ENCODE measurements around the gene ATP1A1.

ATP1A1 gene

DNA sequence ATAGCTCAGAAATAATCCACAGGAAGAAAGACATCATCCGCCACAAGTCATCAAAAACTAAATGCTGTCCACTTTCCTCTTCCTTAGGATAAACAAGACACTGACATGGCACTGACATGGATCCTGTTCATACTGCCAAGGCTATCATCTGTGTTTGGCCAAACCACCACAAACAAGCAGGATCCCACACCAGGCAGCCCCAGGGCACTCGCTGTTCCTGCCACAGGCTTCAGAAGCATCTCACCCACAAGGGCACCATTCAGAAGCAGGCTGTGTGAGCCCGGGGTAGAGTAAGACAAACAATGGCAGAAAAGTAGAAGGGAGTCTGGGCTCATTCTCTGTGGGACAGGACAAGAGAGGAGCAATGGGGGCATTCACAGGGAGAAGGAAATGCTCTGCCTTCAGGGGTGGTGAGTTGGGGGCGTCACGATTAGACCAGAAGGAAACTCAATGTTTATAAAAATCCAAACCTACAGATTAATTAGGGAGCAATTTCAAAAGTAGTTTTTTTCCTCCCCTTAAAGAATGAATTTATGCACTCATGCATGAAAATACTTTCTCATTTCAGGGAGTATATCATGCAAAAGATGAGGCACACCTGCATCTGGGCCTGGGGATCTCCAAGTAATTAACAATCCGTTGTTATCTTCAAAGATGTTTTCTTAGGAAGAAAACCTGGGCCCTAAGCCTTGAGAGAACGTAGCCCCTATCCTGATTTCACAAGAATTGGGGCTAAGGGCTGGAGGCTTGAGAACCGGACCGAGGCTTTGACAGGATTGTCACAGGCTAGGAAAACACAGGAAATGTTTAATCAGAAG, 43.3 kb upstream of the ATP1A1 start:
- TF ChIP-seq, protein P1, sequence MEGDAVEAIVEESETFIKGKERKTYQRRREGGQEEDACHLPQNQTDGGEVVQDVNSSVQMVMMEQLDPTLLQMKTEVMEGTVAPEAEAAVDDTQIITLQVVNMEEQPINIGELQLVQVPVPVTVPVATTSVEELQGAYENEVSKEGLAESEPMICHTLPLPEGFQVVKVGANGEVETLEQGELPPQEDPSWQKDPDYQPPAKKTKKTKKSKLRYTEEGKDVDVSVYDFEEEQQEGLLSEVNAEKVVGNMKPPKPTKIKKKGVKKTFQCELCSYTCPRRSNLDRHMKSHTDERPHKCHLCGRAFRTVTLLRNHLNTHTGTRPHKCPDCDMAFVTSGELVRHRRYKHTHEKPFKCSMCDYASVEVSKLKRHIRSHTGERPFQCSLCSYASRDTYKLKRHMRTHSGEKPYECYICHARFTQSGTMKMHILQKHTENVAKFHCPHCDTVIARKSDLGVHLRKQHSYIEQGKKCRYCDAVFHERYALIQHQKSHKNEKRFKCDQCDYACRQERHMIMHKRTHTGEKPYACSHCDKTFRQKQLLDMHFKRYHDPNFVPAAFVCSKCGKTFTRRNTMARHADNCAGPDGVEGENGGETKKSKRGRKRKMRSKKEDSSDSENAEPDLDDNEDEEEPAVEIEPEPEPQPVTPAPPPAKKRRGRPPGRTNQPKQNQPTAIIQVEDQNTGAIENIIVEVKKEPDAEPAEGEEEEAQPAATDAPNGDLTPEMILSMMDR (conservative IDR thresholded peaks at IDR 0.05): no peak
- H3K27ac ChIP-seq: peak overlapping the region; percentile 79

DNA sequence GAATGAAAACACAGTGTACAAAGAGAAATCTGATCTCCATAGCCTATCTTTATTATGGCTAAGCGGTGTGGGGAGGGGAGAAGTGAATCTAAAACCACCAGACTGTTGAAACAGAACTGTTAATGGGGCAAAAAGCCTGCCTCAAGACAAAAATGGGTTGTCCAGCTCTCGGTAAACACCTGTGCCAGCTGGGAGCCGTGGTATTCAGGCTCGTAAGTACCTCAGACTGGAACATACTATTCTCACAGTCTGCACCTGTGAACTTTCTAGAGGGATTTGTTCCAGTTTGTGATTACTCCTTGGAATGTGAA, 42.7 kb upstream of the ATP1A1 start:
- peak overlapping the region; percentile 79 for H3K27ac ChIP-seq
- TF ChIP-seq, protein P1 (conservative IDR thresholded peaks at IDR 0.05): no peak

DNA sequence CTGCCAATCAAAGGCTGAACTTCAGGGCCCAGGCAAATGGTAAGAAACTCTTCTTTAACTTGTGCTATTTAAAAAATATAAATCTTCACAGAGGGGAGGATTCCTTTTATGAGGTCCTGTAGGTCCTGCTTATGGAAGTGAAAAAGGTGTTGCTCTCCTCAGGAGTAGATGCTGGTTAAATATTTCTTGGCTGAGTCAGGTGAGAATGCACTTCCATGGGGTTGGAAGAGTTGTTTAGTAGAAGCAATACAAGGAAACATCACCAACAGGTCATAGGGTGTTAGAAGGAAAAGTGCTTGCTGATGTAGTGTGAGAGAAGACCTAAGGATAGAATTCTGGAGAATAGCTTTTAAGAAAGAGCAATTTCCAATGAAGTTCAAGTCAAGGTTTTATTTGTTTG, 42.2 kb upstream of the ATP1A1 start:
- TF ChIP-seq, protein P1 (conservative IDR thresholded peaks at IDR 0.05): no peak
- peak overlapping the region; percentile 79 for H3K27ac ChIP-seq

DNA sequence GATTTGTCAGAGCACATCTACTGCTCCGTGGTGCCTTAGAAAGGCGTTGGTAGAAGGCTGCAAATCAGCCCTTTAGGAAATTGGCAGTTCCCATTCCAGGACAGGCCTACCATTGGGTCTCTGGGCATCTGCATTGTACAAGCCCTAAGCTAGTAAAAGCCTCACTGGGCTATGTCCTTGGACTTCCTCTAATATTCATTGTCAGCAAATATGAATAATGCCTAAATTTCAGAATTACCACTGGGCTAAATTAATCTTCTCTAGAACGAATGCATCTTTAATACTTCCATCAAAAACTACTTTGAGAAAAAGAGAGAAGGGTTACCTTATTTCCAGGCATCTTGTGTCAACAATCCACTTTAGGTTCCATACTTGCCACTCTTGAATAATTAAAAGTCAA, 41.5 kb upstream of the ATP1A1 start:
- TF ChIP-seq, protein P1 (conservative IDR thresholded peaks at IDR 0.05): no peak
- H3K27ac ChIP-seq: peak overlapping the region; percentile 79

DNA sequence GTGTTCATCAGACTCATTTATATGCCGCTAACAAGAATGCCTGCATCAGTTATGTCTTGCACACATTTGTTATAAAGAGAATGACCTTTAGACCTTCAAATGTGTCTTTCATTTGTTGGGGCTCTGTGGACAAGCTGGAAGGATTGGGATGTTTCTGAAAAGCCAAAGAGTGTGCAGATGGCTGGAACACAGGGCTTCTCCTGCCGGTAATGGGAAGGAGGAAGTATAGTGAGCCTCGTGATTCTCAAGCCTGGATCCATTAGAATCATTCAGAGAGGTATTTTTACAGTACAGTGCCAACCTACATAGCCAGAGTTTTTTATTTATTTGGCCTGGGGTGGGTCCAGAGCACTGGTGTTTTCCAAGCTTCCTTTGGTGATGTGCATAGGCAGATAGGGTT, 40.6 kb upstream of the ATP1A1 start:
- H3K27ac ChIP-seq: no peak overlapping the region

DNA sequence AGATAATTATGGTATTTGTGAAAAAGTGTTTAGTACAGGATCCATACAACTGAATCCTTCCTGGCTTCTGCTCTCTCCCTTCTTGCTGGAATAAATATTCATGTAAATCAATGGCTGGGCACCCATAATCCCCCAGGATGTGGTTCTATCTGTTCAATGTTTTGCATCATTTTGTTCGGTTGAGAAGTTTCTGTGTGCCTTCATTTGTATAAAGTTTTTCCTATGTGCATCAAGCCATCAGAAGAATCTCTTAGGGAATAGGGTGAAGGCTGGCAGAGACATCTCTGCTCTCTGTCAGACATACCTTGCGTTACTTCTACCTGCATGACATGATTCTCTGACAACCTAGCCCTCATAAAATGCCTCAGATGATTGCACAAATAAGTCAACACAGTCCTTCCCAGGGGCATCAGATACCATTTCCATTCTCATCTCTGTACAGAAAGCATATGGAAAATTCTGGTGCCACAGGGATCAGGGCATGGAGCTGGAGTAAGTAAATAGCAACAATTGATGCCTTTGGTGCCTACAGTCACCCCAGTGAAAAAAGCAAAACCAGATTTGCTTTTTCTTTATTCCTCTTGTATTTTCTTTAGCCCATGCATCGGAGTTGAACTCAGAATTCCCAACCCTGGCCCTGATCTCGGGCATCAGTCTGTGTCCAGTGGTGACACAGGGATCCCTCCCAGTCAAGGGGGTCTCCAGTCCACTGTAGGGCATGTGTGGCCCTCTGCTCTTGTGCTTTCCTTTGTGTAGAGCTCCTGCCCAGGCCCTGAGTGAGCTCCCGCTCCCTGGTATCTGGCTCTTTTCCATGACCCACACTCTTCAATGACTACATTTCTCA, 39.7 kb upstream of the ATP1A1 start:
- TF ChIP-seq, protein P1 (conservative IDR thresholded peaks at IDR 0.05): no peak
- no peak overlapping the region for H3K27ac ChIP-seq

More for the DNA sequence above, 40.6 kb upstream of the ATP1A1 start:
- TF ChIP-seq, protein P1 (conservative IDR thresholded peaks at IDR 0.05): no peak

DNA sequence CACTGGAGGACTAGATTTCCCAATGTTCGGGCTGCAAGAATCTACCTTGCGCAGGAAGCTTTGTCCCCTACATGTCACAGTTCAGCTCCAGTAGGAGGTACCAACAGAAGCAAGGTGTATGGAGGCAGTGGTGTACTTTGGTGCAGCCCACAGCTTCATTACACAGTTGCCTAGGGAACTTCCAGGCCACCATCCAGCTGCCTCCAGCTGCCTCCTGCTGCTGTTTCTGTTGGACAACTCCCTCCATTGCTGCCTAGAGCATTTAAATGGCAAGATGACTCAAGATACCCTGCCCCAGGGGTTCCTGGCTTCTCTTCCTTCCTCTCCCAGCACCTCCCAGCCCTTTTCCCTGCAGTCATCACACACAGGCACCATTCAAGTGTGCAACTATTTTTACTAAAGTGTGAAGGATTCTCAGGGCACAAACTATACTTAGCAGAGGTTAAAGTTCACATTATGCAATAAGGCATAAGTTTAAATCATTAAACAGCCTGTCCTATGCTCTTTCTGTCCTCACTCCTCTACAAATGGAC, 39.0 kb upstream of the ATP1A1 start:
- H3K27ac ChIP-seq: no peak overlapping the region
- TF ChIP-seq, protein P1 (conservative IDR thresholded peaks at IDR 0.05): no peak

Measured in VCaP (cell line).